ENCODE data around the gene RHEB. TPM values are rescaled to one million over a fixed set of nuclear protein-coding genes. Genes with fewer than 3 reads are reported as not detected.

RHEB gene
- polyA plus RNA-seq, 1 of the 3 experiments (the other 2 are of a cell fraction), result 87.3 TPM

- no peak for TF ChIP-seq CTCF (IDR thresholded peaks at IDR 0.05)
- TF ChIP-seq MAX (IDR thresholded peaks at IDR 0.05; ENCODE audit: low read depth), result no peak
- no peak for TF ChIP-seq POLR2AphosphoS5 (IDR thresholded peaks at IDR 0.05; ENCODE audit: low read depth, low read length)
- no peak for TF ChIP-seq FOXJ3 (CRISPR knock-in tag; IDR thresholded peaks at IDR 0.05)
Observed at GRCh38 chr7:151511270-151511669, 8.4 kb downstream of the RHEB start (continued).

- no peak for TF ChIP-seq MAX (IDR thresholded peaks at IDR 0.05; ENCODE audit: low read depth)
- no peak for TF ChIP-seq ELF1 (IDR thresholded peaks at IDR 0.05)
- no peak for TF ChIP-seq JUND (IDR thresholded peaks at IDR 0.05)
- H4K20me1 ChIP-seq (ENCODE audit: insufficient read depth), result peaks cover 100% of the 10 kb centered on the region
- peaks cover 100% of the 10 kb centered on the region for H3K79me2 ChIP-seq (ENCODE audit: insufficient read depth)
- peaks cover 10% of the 10 kb centered on the region for H3F3A ChIP-seq (replicated peaks; ENCODE audit: insufficient read depth)
- H3K9me2 ChIP-seq, result no peaks in the 10 kb centered on the region
- no peak overlapping the region for H3K4me2 ChIP-seq
- DNase-seq, result no peak
- H3K4me3 ChIP-seq (ENCODE audit: low read depth in 2 of 2, low read length in 1 of 2), result no peak overlapping the region
- no peaks in the 10 kb centered on the region for H3K27me3 ChIP-seq (ENCODE audit: insufficient read depth)
- H3K27ac ChIP-seq (ENCODE audit: low read depth in 2 of 2, low read length in 1 of 2), result no peak overlapping the region
- peaks cover 6 to 11% of the 10 kb centered on the region in 2 experiments; a peak in 3 of 4 replicates for H3K4me1 ChIP-seq (ENCODE audit: control insufficient read depth in 1 of 2, insufficient read depth in 2 of 2, low read depth in 1 of 2, low read length in 1 of 2)
- ChIA-PET CTCF (interaction anchor here (1.0 to 3.4 kb wide), 5 partner anchors 9 to 249 kb away, joined by 3 to 9 read pairs (median 3); no protein-coding TSS in a partner anchor), POLR2A (no interaction called here)
- H2AFZ ChIP-seq (ENCODE audit: low read depth), result no peak overlapping the region
- H3K9ac ChIP-seq, result no peak overlapping the region
- 90% methylated on average over 5 of the region's 5 CpGs for WGBS (ENCODE audit: low lambda C conversion rate)
- H3K9me3 ChIP-seq, result no peaks in the 10 kb centered on the region
- H3K36me3 ChIP-seq (replicated peaks in 1 of 2; ENCODE audit: control insufficient read depth in 1 of 2, insufficient read depth in 2 of 2, low read length in 1 of 2), result peaks cover 0 to 4% of the 10 kb centered on the region in 2 experiments
Observed at GRCh38 chr7:151509670-151510333, 9.9 kb downstream of the RHEB start.

- H3K9me2 ChIP-seq, result no peaks in the 10 kb centered on the region
- H3K4me1 ChIP-seq (ENCODE audit: control insufficient read depth in 1 of 2, insufficient read depth in 2 of 2, low read depth in 1 of 2, low read length in 1 of 2), result peaks cover 13 to 15% of the 10 kb centered on the region in 2 experiments; a peak in 3 of 4 replicates
- ChIA-PET POLR2A (no interaction called here), CTCF (interaction anchor here (0.6 to 3.4 kb wide), 8 partner anchors 9 to 250 kb away, joined by 3 to 9 read pairs (median 4); no protein-coding TSS in a partner anchor)
- H3K4me2 ChIP-seq, result no peak overlapping the region
- no peaks in the 10 kb centered on the region for H3K9me3 ChIP-seq
- H3K36me3 ChIP-seq (replicated peaks in 1 of 2; ENCODE audit: control insufficient read depth in 1 of 2, insufficient read depth in 2 of 2, low read length in 1 of 2), result peaks cover 0 to 5% of the 10 kb centered on the region in 2 experiments
- H2AFZ ChIP-seq (ENCODE audit: low read depth), result no peak overlapping the region
- H4K20me1 ChIP-seq (ENCODE audit: insufficient read depth), result peaks cover 100% of the 10 kb centered on the region
- no peaks in the 10 kb centered on the region for H3K27me3 ChIP-seq (ENCODE audit: insufficient read depth)
- no peak for TF ChIP-seq CTCF (IDR thresholded peaks at IDR 0.05)
- TF ChIP-seq TAF1 (IDR thresholded peaks at IDR 0.05; ENCODE audit: borderline replicate concordance, low read depth, low read length), result no peak
- no peak for TF ChIP-seq EZH2phosphoT487 (IDR thresholded peaks at IDR 0.05; ENCODE audit: borderline replicate concordance, low read depth)
- no peak for TF ChIP-seq MEF2A (IDR thresholded peaks at IDR 0.05; ENCODE audit: borderline replicate concordance, low read depth)
- TF ChIP-seq NFIC (IDR thresholded peaks at IDR 0.05; ENCODE audit: borderline replicate concordance), result no peak
- peaks cover 12% of the 10 kb centered on the region for H3F3A ChIP-seq (replicated peaks; ENCODE audit: insufficient read depth)
- WGBS (ENCODE audit: low lambda C conversion rate), result 97% methylated on average over 5 of the region's 6 CpGs
- DNase-seq, result no peak
- H3K9ac ChIP-seq, result no peak overlapping the region
- H3K4me3 ChIP-seq (ENCODE audit: low read depth in 2 of 2, low read length in 1 of 2), result no peak overlapping the region
- no peak overlapping the region for H3K27ac ChIP-seq (ENCODE audit: low read depth in 2 of 2, low read length in 1 of 2)
- H3K79me2 ChIP-seq (ENCODE audit: insufficient read depth), result peaks cover 100% of the 10 kb centered on the region
Observed at GRCh38 chr7:151508991-151509390, 10.7 kb downstream of the RHEB start.
